ENCODE data around the gene USHBP1.

The USHBP1 gene

DNA sequence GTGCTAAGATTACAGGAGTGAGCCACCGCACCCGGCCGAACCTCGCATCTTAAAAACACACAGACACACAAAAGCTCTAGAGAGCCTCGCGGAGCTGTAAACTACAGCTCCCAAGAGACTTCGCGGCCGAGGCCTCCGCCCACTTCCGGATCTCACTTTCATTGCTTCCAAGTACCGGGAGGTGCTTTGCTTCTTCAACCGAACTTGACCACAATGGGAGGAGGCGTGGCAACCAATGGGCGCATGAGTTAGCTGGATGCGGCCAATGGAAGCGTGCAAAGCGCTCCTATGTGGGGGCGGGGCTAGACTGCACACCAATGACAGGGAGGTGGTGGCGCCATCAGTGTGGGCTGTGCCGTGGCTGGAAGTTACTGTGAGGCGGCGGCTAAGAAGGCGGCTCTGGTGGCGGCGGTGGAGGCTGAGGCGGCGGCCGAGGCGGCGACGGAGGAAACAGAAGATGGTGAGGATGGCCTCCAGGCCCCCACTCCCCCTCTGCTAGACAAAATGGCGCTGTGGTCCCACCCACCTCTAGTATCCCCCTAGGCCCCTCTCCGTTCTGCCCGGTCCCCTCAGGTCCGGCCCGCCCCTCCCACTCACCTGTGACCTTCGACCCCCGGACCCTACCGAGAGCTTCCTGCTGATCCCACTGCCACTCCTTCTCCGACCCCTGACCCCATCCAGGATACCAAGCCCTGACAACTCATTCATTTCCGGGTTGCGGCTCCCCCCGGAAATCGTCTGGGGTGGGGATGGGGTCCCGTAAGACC, 44.8 kb upstream of the USHBP1 start, which contains the start of gene DDA1:
TSS of gene DDA1 (plus strand) at position 366 of the 767 bp plus-strand sequence. CDS start at position 458, 92 bp downstream.
- peak within 1 kb of the TSS; percentile 89 for H3K4me3 ChIP-seq (ENCODE audit: low read depth, low read length)
- peak; percentile 100 for DNase-seq (ENCODE audit: low read depth)
- TF ChIP-seq MYC (IDR thresholded peaks at IDR 0.05; ENCODE audit: low read depth, low read length), result peak; percentile 52
- TF ChIP-seq, protein P1, sequence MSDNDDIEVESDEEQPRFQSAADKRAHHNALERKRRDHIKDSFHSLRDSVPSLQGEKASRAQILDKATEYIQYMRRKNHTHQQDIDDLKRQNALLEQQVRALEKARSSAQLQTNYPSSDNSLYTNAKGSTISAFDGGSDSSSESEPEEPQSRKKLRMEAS (IDR thresholded peaks at IDR 0.05; ENCODE audit: low read depth, low read length), result peak; percentile 35
- TF ChIP-seq POLR2A (IDR thresholded peaks at IDR 0.05; ENCODE audit: extremely low read depth, insufficient read length), result no peak

GRCh38 chr19:17307876-17308377, 43.4 kb upstream of the USHBP1 start:
- TF ChIP-seq, protein P1 (IDR thresholded peaks at IDR 0.05; ENCODE audit: low read depth, low read length), result no peak
- TF ChIP-seq MYC (IDR thresholded peaks at IDR 0.05; ENCODE audit: low read depth, low read length) (no peak), POLR2A (IDR thresholded peaks at IDR 0.05; ENCODE audit: extremely low read depth, insufficient read length) (no peak)
- no peak overlapping the region for H3K4me3 ChIP-seq (ENCODE audit: low read depth, low read length)
- DNase-seq (ENCODE audit: low read depth), result no peak

DNA sequence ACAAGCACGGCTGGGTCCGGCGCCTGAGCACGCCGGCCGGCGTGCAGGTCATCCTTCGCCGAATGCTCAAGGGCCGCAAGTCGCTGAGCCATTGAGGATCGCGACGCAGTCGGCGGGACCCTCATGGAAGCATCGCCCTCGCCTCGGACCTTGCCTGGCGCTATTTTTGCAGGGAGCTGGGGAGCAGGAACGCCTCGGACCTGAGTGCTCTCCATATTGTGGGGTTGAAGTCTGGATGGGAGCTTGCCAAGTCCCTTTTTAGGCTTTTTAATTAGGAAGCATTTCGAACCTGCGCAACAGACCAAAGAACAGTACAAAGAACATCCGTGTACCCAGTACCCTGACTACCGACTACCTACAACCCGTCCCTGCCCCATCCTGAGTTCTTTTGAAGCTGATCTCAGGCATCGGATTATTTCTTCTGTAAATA, 41.8 kb upstream of the USHBP1 start:
- DNase-seq (ENCODE audit: low read depth), result no peak
- H3K4me3 ChIP-seq (ENCODE audit: low read depth, low read length), result peak overlapping the region; percentile 82
- TF ChIP-seq MYC (IDR thresholded peaks at IDR 0.05; ENCODE audit: low read depth, low read length), result peak; percentile 17; the same call in 1 of the 2 replicates
- TF ChIP-seq, protein P2, sequence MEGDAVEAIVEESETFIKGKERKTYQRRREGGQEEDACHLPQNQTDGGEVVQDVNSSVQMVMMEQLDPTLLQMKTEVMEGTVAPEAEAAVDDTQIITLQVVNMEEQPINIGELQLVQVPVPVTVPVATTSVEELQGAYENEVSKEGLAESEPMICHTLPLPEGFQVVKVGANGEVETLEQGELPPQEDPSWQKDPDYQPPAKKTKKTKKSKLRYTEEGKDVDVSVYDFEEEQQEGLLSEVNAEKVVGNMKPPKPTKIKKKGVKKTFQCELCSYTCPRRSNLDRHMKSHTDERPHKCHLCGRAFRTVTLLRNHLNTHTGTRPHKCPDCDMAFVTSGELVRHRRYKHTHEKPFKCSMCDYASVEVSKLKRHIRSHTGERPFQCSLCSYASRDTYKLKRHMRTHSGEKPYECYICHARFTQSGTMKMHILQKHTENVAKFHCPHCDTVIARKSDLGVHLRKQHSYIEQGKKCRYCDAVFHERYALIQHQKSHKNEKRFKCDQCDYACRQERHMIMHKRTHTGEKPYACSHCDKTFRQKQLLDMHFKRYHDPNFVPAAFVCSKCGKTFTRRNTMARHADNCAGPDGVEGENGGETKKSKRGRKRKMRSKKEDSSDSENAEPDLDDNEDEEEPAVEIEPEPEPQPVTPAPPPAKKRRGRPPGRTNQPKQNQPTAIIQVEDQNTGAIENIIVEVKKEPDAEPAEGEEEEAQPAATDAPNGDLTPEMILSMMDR (IDR thresholded peaks at IDR 0.05; ENCODE audit: low read depth, low read length), result no peak

- H3K4me3 ChIP-seq (ENCODE audit: low read depth, low read length), result peak within 1 kb of the TSS; percentile 82
- TF ChIP-seq, protein P2 (IDR thresholded peaks at IDR 0.05; ENCODE audit: low read depth, low read length), result peak; percentile 66
- TF ChIP-seq, protein P1 (IDR thresholded peaks at IDR 0.05; ENCODE audit: low read depth, low read length), result peak; percentile 56
- peak; percentile 53 for TF ChIP-seq POLR2A (IDR thresholded peaks at IDR 0.05; ENCODE audit: extremely low read depth, insufficient read length)
- TF ChIP-seq MYC (IDR thresholded peaks at IDR 0.05; ENCODE audit: low read depth, low read length), result peak; percentile 68
- peak; percentile 99 for DNase-seq (ENCODE audit: low read depth)
Observed at GRCh38 chr19:17305517-17306284, 41.2 kb upstream of the USHBP1 start, which contains the start of gene MRPL34. Gene MRPL34 (plus strand): TSS chr19:17305872. CDS start chr19:17305893, 21 bp downstream.

DNA sequence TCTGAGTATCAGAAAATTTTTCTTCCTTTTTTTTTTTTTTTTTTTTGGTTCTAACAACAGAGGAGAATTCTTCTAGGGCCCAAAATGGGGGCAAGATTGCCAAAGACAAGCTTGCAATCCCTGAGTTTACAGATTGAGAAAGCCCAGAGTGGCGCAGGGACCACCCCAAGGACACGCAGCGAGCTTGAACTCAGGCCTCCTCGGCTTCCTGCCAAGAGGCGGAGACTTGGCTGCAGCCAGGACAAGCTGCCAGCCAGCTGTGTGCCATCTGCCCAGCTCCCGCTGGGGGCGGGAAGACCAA, 40.6 kb upstream of the USHBP1 start:
- no peak for DNase-seq (ENCODE audit: low read depth)
- H3K4me3 ChIP-seq (ENCODE audit: low read depth, low read length), result peak overlapping the region; percentile 36

More for the DNA sequence above, 40.6 kb upstream of the USHBP1 start:
- TF ChIP-seq, protein P1 (IDR thresholded peaks at IDR 0.05; ENCODE audit: low read depth, low read length), result no peak
- TF ChIP-seq, protein P2 (IDR thresholded peaks at IDR 0.05; ENCODE audit: low read depth, low read length), result no peak
- no peak; the same call in 1 of the 2 replicates for TF ChIP-seq MYC (IDR thresholded peaks at IDR 0.05; ENCODE audit: low read depth, low read length)
- TF ChIP-seq POLR2A (IDR thresholded peaks at IDR 0.05; ENCODE audit: extremely low read depth, insufficient read length), result no peak

Measured in NB4 (cell line).